C4-2B (cell line): ENCODE data around the gene GNA15.

Experiments
- H3K27ac ChIP-seq: fragments of 450-650 bp; 2 replicates; pipeline ENCODE4 v1.5.1; 2017
- CTCF ChIP-seq: fragments of 450-650 bp; conservative IDR thresholded peaks from 2 replicates; pipeline ENCODE4 v1.5.1; 2017; ENCODE audit warnings: mild to moderate bottlenecking
- ZFX ChIP-seq: fragments of 450-650 bp; IDR thresholded peaks from 2 replicates; pipeline ENCODE4 v1.6.1; 2017

The GNA15 gene

GRCh38 chr19:3192228-3192635, 56.4 kb downstream of the GNA15 start:
- no peak overlapping the region for H3K27ac ChIP-seq
- TF ChIP-seq CTCF (no peak), ZFX (no peak)

DNA sequence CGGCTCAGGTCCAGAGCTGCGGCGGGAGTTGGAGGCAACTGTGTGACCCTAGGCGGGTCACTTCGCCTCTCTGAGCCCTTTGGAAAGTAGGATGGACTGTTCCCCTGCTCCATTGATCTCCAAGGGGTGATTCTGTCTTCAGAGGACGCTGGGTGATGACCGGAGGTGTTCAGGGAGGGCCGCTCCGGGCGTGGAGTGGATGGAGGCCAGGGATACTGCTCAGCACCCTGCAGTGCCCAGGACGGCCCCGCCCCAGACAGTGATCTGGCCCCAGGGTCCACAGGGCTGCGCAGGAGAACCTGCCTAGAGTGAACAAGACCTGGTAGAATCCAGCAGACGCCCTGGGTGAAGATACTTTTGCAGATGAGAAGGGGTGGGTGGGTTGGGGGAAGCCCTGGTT, 56.9 kb downstream of the GNA15 start:
- H3K27ac ChIP-seq = no peak overlapping the region
- TF ChIP-seq CTCF (no peak), ZFX (no peak)

DNA sequence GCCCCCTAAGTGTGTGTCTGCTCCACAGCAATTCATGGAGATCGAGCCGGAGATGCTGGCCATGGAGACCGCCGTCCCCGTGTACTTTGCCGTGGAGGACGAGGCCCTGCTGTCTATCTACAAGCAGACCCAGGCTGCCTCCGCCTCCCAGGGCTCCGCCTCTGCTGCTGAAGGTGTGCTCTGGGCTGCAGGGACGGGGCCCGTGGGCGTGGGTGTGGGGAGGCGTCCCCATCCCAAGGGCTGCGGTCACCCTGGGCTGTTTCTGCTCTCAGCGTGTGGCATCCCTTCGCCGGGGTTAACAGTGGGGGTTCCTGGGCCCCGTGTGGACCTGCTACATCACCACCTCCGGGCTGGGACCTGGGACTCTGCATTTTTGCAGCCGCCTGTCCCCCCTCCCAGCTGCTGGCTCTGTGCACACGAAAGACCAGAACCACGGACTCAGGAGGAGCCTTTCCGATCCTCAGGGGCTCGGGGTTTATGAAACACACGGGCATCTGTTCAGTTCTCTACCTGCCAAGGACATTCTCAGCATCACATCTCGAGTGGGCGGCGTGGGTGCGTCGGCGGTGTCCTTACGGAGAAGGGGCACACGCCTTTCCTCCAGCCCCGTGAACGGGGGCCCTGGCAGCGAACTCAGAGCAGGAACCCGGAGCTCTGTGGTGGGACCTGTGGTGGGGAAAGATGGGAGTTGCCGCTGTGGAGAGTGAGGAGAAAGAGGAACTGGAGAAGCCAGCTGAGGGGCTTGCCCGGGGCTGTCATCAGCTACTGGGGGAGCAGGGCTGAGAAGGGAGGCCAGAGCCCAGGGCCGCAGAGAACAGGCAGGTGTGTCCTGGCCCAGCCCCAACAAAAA, 57.6 kb downstream of the GNA15 start:
- TF ChIP-seq CTCF (no peak), ZFX (no peak)
- H3K27ac ChIP-seq = no peak overlapping the region

GRCh38 chr19:3194106-3195087, 58.6 kb downstream of the GNA15 start:
- H3K27ac ChIP-seq = no peak overlapping the region
- TF ChIP-seq ZFX = no peak
- no peak for TF ChIP-seq CTCF

DNA sequence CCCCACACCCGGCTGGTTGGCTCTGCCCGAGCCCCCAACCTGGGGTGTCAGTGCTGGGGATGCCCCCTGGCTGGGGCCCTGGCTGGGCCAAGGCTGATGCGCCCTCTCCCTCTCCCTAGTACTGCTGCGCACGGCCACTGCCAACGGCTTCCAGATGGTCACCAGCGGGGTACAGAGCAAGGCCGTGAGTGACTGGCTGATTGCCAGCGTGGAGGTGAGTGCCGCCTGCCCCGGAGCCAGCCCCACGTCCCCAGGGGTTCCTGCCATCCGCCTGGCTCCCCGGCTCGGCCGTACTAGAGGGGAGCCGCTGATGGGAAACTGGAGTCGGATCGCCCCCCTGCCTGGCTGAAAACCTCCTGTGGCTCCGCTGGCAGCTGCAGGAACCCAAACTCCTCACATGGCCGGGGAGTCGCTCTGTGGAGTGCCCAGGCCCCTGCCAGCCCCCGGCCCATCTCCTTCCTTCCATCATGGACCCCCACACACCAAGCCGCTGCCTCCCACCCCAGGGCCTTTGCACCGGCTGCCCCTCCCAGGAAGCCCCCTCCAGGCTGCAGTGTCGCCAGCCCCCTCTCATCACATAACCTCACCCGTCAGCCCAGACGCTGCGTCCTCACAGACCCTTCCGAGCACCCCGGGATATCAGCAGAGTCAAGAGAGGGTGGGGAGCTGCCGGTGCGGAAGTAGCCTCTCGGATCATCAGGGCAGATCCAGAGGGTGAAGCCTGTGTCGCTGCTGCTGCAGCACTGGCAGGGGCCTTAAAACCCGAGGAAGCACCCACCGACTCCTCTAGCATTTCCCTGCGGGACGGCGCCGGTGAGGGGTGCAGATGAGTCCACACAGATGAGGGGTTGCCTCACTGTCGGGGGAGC, 60.5 kb downstream of the GNA15 start:
- H3K27ac ChIP-seq = no peak overlapping the region
- TF ChIP-seq ZFX (no peak), CTCF (no peak)

DNA sequence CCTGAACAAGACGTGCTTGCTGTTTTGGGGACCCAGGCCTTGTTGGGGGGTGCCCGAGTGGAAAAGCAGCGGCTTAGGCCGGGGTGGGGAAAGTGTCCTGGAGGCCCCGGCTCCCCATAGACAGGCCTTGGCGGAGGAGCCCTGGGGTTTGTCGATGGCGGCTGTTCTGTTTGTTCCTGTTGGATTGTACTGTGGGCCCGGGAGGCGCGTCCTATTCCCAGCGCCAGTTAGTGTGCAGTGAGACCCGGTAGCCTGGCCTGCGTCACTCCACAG, 61.0 kb downstream of the GNA15 start:
- H3K27ac ChIP-seq = no peak overlapping the region
- TF ChIP-seq ZFX (no peak), CTCF (no peak)
